ENCODE data around the gene PCNA.
"Not testable (repeated sequence)": the region's sequence is repeated elsewhere in the genome, so short reads cannot be mapped to it uniquely, and the experiment has no call there.

The PCNA gene

GRCh38 chr20:5104479-5104878 lies 15.3 kb downstream of the PCNA start:
- H3K36me3 ChIP-seq (ENCODE audit: insufficient read depth, low read length), result peaks cover 94% of the 10 kb centered on the region
- no peak overlapping the region for H3K9ac ChIP-seq (ENCODE audit: low read length)
- H3K4me3 ChIP-seq (ENCODE audit: low read depth, low read length, poor library complexity, severe bottlenecking), result no peak overlapping the region
- no peaks in the 10 kb centered on the region for H3K27me3 ChIP-seq (ENCODE audit: insufficient read depth, low read length)
- no peak overlapping the region for H2AFZ ChIP-seq (ENCODE audit: low read length)
- H4K20me1 ChIP-seq (ENCODE audit: insufficient read depth, low read length), result no peaks in the 10 kb centered on the region
- H3K9me2 ChIP-seq (ENCODE audit: low read depth, low read length), result no peaks in the 10 kb centered on the region
- no peaks in the 10 kb centered on the region for H3F3A ChIP-seq (ENCODE audit: insufficient read depth, low read length)
- no peaks in the 10 kb centered on the region for H3K9me3 ChIP-seq (ENCODE audit: low read length)
- no peaks in the 10 kb centered on the region for H3K4me1 ChIP-seq (ENCODE audit: insufficient read depth, low read length, severe bottlenecking)
- H3K79me2 ChIP-seq (ENCODE audit: insufficient read depth, low read length), result no peaks in the 10 kb centered on the region
- H3K27ac ChIP-seq (ENCODE audit: low read depth, low read length, poor library complexity, severe bottlenecking), result no peak overlapping the region
- no peak overlapping the region for H3K4me2 ChIP-seq (ENCODE audit: low read length)
- TF ChIP-seq EZH2 (IDR thresholded peaks at IDR 0.05; ENCODE audit: borderline replicate concordance, low read length) (no peak), CTCF (IDR thresholded peaks at IDR 0.05; ENCODE audit: low read length) (no peak)

GRCh38 chr20:5100684-5101347 lies 18.9 kb downstream of the PCNA start:
- H3K27me3 ChIP-seq (ENCODE audit: insufficient read depth, low read length), result no peaks in the 10 kb centered on the region

DNA sequence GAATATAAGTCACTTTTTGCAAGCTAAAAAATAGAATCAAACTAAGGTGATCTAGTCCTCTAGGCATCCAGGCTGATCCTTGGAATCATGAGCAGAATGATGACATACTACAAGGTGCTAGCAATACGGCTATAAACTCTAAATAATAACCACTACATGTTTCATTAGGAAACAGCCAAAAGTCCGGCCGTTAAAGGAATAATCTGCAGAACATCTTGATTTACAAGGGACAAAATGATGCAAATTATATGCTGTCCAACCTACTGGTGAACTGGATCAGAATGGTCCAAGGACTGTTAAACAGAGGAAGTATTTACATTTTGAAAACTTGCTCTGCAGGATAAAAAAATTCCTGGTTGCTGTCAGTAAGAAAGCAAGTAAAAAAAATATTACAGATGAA lies 19.8 kb downstream of the PCNA start:
- H3K79me2 ChIP-seq (ENCODE audit: insufficient read depth, low read length); H4K20me1 ChIP-seq (ENCODE audit: insufficient read depth, low read length); H3K27ac ChIP-seq (ENCODE audit: low read depth, low read length, poor library complexity, severe bottlenecking); H3K4me3 ChIP-seq (ENCODE audit: low read depth, low read length, poor library complexity, severe bottlenecking); H3K9me3 ChIP-seq (ENCODE audit: low read length); H3F3A ChIP-seq (ENCODE audit: insufficient read depth, low read length); H3K9me2 ChIP-seq (ENCODE audit: low read depth, low read length); H2AFZ ChIP-seq (ENCODE audit: low read length); H3K4me1 ChIP-seq (ENCODE audit: insufficient read depth, low read length, severe bottlenecking); H3K27me3 ChIP-seq (ENCODE audit: insufficient read depth, low read length); H3K9ac ChIP-seq (ENCODE audit: low read length); H3K4me2 ChIP-seq (ENCODE audit: low read length): not testable (repeated sequence)
- peaks cover 82% of the 10 kb centered on the region for H3K36me3 ChIP-seq (ENCODE audit: insufficient read depth, low read length)

More at GRCh38 chr20:5100684-5101347, 18.9 kb downstream of the PCNA start:
- no peak overlapping the region for H3K4me3 ChIP-seq (ENCODE audit: low read depth, low read length, poor library complexity, severe bottlenecking)
- peaks cover 90% of the 10 kb centered on the region for H3K36me3 ChIP-seq (ENCODE audit: insufficient read depth, low read length)
- TF ChIP-seq CTCF (IDR thresholded peaks at IDR 0.05; ENCODE audit: low read length) (peak; percentile 83), EZH2 (IDR thresholded peaks at IDR 0.05; ENCODE audit: borderline replicate concordance, low read length) (no peak)
- no peak overlapping the region for H3K4me2 ChIP-seq (ENCODE audit: low read length)
- H3K4me1 ChIP-seq (ENCODE audit: insufficient read depth, low read length, severe bottlenecking), result no peaks in the 10 kb centered on the region
- no peak overlapping the region for H3K27ac ChIP-seq (ENCODE audit: low read depth, low read length, poor library complexity, severe bottlenecking)
- H2AFZ ChIP-seq (ENCODE audit: low read length), result no peak overlapping the region
- H3K9ac ChIP-seq (ENCODE audit: low read length), result no peak overlapping the region
- no peaks in the 10 kb centered on the region for H3F3A ChIP-seq (ENCODE audit: insufficient read depth, low read length)
- no peaks in the 10 kb centered on the region for H4K20me1 ChIP-seq (ENCODE audit: insufficient read depth, low read length)
- no peaks in the 10 kb centered on the region for H3K9me2 ChIP-seq (ENCODE audit: low read depth, low read length)
- H3K9me3 ChIP-seq (ENCODE audit: low read length), result no peaks in the 10 kb centered on the region
- no peaks in the 10 kb centered on the region for H3K79me2 ChIP-seq (ENCODE audit: insufficient read depth, low read length)

DNA sequence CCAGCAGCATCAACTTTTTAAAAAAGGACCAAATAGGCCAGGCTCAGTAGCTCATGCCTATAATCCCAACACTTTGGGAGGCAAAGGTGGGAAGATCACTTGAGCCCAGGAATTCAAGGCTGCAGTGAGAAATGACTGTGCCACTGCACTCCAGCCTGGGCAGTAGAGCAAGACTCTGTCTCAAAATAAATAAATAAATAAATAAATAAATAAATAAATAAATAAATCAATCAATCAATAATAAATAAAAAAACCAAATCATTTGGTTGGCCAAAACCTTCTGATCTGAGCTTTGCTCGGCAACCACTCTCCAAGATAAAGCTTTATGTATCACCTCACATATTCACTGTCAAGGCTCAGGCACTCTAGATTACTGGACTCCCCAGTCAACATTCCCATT lies 20.7 kb downstream of the PCNA start:
- not testable (repeated sequence) for H3F3A ChIP-seq (ENCODE audit: insufficient read depth, low read length); H3K27me3 ChIP-seq (ENCODE audit: insufficient read depth, low read length)
- peaks cover 73% of the 10 kb centered on the region for H3K36me3 ChIP-seq (ENCODE audit: insufficient read depth, low read length)

More for the DNA sequence above, 20.7 kb downstream of the PCNA start:
- not testable (repeated sequence) for H3K4me1 ChIP-seq (ENCODE audit: insufficient read depth, low read length, severe bottlenecking); H2AFZ ChIP-seq (ENCODE audit: low read length); H3K9ac ChIP-seq (ENCODE audit: low read length); H3K79me2 ChIP-seq (ENCODE audit: insufficient read depth, low read length); H4K20me1 ChIP-seq (ENCODE audit: insufficient read depth, low read length); H3K9me2 ChIP-seq (ENCODE audit: low read depth, low read length); H3K4me3 ChIP-seq (ENCODE audit: low read depth, low read length, poor library complexity, severe bottlenecking); H3K27ac ChIP-seq (ENCODE audit: low read depth, low read length, poor library complexity, severe bottlenecking); H3K4me2 ChIP-seq (ENCODE audit: low read length); H3K9me3 ChIP-seq (ENCODE audit: low read length)

Data from OCI-LY1 (cell line).